H1 (cell line): Measurements from ENCODE around the gene RAD51B. TPM values are rescaled to one million over a fixed set of nuclear protein-coding genes. Genes with fewer than 3 reads are reported as not detected.

ENCODE experiments used
- CTCF ChIA-PET: fragments of 300-600 bp; sonication (Branson Sonifier 250); formaldehyde crosslinking; loops from one replicate; lab custom pipeline; 2021; ENCODE audit not compliant: partially characterized antibody; lab: Charles Lee
- POLR2A ChIA-PET: fragments of 300-600 bp; sonication (Branson Sonifier 250); formaldehyde crosslinking; loops from one replicate; lab custom pipeline; 2021; ENCODE audit warnings: inconsistent platforms; ENCODE audit not compliant: partially characterized antibody; lab: Charles Lee
- DNase-seq, 2 experiments: peaks; one replicate each; pipeline versions ENCODE4 v3.0.0 to v3.0.0-alpha.2; 2010 to 2022; ENCODE audit warnings: low spot score in 2 of 2, low read depth in 1 of 2, mixed read lengths in 1 of 2
- FAIRE-seq: peaks from 2 replicates; lab custom pipeline; 2011; peaks lifted over from hg19 to GRCh38; lab: Jason Lieb, UNC
- H2AFZ ChIP-seq: 2 replicates; pipeline ENCODE4 v1.8.1; 2012; ENCODE audit warnings: low read length, inconsistent platforms
- H2AK5ac ChIP-seq: 2 replicates; pipeline ENCODE4 v1.6.1; 2013; ENCODE audit warnings: low read depth, low read length
- H2BK120ac ChIP-seq: replicated peaks from 2 replicates; pipeline ENCODE3; 2013; ENCODE audit warnings: low read depth, low read length, inconsistent platforms
- H2BK12ac ChIP-seq: 2 replicates; pipeline ENCODE4 v1.6.1; 2013; ENCODE audit warnings: low read depth, low read length
- H2BK15ac ChIP-seq: 2 replicates; pipeline ENCODE4 v1.6.1; 2013; ENCODE audit warnings: low read length
- H2BK20ac ChIP-seq: 2 replicates; pipeline ENCODE4 v1.6.1; 2013; ENCODE audit warnings: low read length
- H2BK5ac ChIP-seq: 2 replicates; pipeline ENCODE4 v1.6.1; 2013; ENCODE audit warnings: low read depth, low read length
- H3K14ac ChIP-seq: 2 replicates; pipeline ENCODE4 v1.6.1; 2013; ENCODE audit warnings: inconsistent platforms; ENCODE audit not compliant: insufficient read length
- H3K18ac ChIP-seq: 2 replicates; pipeline ENCODE4 v1.6.1; 2013; ENCODE audit warnings: low read length; ENCODE audit errors: extremely low read depth
- H3K23ac ChIP-seq: 2 replicates; pipeline ENCODE4 v1.6.1; 2013; ENCODE audit warnings: inconsistent platforms; ENCODE audit not compliant: insufficient read length
- H3K23me2 ChIP-seq: 2 replicates; pipeline ENCODE4 v1.6.1; 2013; ENCODE audit warnings: low read depth, low read length
- H3K27ac ChIP-seq: 2 replicates; pipeline ENCODE4 v1.6.1; 2011; ENCODE audit warnings: low read depth, low read length, inconsistent platforms
- H3K27me3 ChIP-seq, 4 experiments: replicated peaks in 1 of 4; 1 replicate in 1 of 4; 2 replicates in 3 of 4; pipeline versions ENCODE4 v1.6.1 to v1.8.1; 2011 to 2013; ENCODE audit warnings: low read length in 3 of 4, mild to moderate bottlenecking in 3 of 4, inconsistent platforms in 2 of 4, mixed read lengths in 2 of 4, moderate library complexity in 1 of 4; ENCODE audit not compliant: control insufficient read depth in 3 of 4, insufficient read depth in 3 of 4; ENCODE audit errors: extremely low read depth in 1 of 4
- H3K36me3 ChIP-seq, 4 experiments: 2 replicates each; pipeline versions ENCODE4 v1.6.1 to v1.8.1; 2011 to 2013; ENCODE audit warnings: mild to moderate bottlenecking in 4 of 4, low read length in 3 of 4, moderate library complexity in 2 of 4, control low read depth in 1 of 4, inconsistent platforms in 1 of 4; ENCODE audit not compliant: insufficient read depth in 4 of 4, control insufficient read depth in 2 of 4
- H3K4ac ChIP-seq: replicated peaks from 2 replicates; pipeline ENCODE3; 2013; ENCODE audit warnings: low read length, low read depth, mixed read lengths, inconsistent platforms; ENCODE audit not compliant: insufficient read length
- H3K4me1 ChIP-seq, 4 experiments: replicated peaks in 1 of 4; 1 replicate in 1 of 4; 2 replicates in 3 of 4; pipeline versions ENCODE4 v1.6.1 to v1.8.1; 2011 to 2013; ENCODE audit warnings: low read length in 3 of 4, inconsistent platforms in 2 of 4, mixed read lengths in 1 of 4; ENCODE audit not compliant: insufficient read depth in 4 of 4, control insufficient read depth in 3 of 4
- H3K4me2 ChIP-seq, 2 experiments: 2 replicates each; pipeline versions ENCODE4 v1.6.1 to v1.8.1; 2011 to 2013; ENCODE audit warnings: low read depth in 2 of 2, low read length in 2 of 2, control low read depth in 1 of 2, inconsistent platforms in 1 of 2, mild to moderate bottlenecking in 1 of 2; ENCODE audit not compliant: insufficient read depth in 1 of 2
- H3K4me3 ChIP-seq, 4 experiments: fragments of 200-600, 300-600 bp in 1 of 4; sonication (generic), shearing (Covaris generic), sonication (Bioruptor Twin) in 1 of 4; 2 replicates each; pipeline versions ENCODE4 v1.5.1 to v1.8.1; 2011 to 2016; ENCODE audit warnings: low read length in 4 of 4, low read depth in 3 of 4, control low read depth in 2 of 4, inconsistent platforms in 2 of 4, mild to moderate bottlenecking in 2 of 4, mixed read lengths in 1 of 4, moderate library complexity in 1 of 4; ENCODE audit not compliant: insufficient read depth in 2 of 4; ENCODE audit errors: extremely low read depth in 1 of 4
- H3K56ac ChIP-seq: replicated peaks from 2 replicates; pipeline ENCODE3; 2013; ENCODE audit warnings: low read depth, mild to moderate bottlenecking, mixed read lengths, low read length, inconsistent platforms; ENCODE audit not compliant: insufficient read length
- H3K79me1 ChIP-seq: 2 replicates; pipeline ENCODE4 v1.6.1; 2013; ENCODE audit warnings: low read depth, low read length, control low read depth
- H3K79me2 ChIP-seq, 2 experiments: 2 replicates each; pipeline versions ENCODE4 v1.6.1 to v1.8.1; 2012 to 2013; ENCODE audit warnings: low read length in 2 of 2, mild to moderate bottlenecking in 2 of 2, inconsistent platforms in 1 of 2; ENCODE audit not compliant: insufficient read depth in 2 of 2, control insufficient read depth in 1 of 2
- H3K9ac ChIP-seq, 4 experiments: replicated peaks in 1 of 4; 1 replicate in 1 of 4; 2 replicates in 3 of 4; pipeline versions ENCODE4 v1.6.1 to v1.8.1; 2011 to 2013; ENCODE audit warnings: low read depth in 3 of 4, low read length in 3 of 4, control low read depth in 2 of 4, mild to moderate bottlenecking in 2 of 4, moderate library complexity in 2 of 4, inconsistent platforms in 1 of 4; ENCODE audit errors: extremely low read depth in 1 of 4
- H3K9me3 ChIP-seq, 2 experiments: 2 replicates each; pipeline versions ENCODE4 v1.6.1 to v1.8.1; 2012 to 2013; ENCODE audit warnings: mild to moderate bottlenecking in 2 of 2, moderate library complexity in 2 of 2, control low read depth in 1 of 2, inconsistent platforms in 1 of 2, low read depth in 1 of 2, low read length in 1 of 2, mixed read lengths in 1 of 2; ENCODE audit not compliant: insufficient read depth in 2 of 2
- H4K20me1 ChIP-seq, 2 experiments: replicated peaks in 1 of 2; 2 replicates each; pipeline versions ENCODE3 to v1.8.1; 2011 to 2013; ENCODE audit warnings: inconsistent platforms in 2 of 2, low read length in 2 of 2, mild to moderate bottlenecking in 1 of 2; ENCODE audit not compliant: insufficient read depth in 2 of 2, control insufficient read depth in 1 of 2
- H4K5ac ChIP-seq: 2 replicates; pipeline ENCODE4 v1.6.1; 2013; ENCODE audit warnings: low read length, low read depth, mixed read lengths, inconsistent platforms; ENCODE audit not compliant: insufficient read length
- H4K8ac ChIP-seq: 2 replicates; pipeline ENCODE4 v1.8.0; 2013; ENCODE audit warnings: mild to moderate bottlenecking, moderate library complexity, low read length, inconsistent platforms; ENCODE audit not compliant: insufficient read depth; ENCODE audit errors: extremely low read depth
- H4K91ac ChIP-seq: replicated peaks from 2 replicates; pipeline ENCODE3; 2013; ENCODE audit warnings: low read length, mixed read lengths, inconsistent platforms; ENCODE audit not compliant: insufficient read length
- ATF3 ChIP-seq: IDR thresholded peaks from 2 replicates; pipeline ENCODE4 v1.6.1; 2011; ENCODE audit warnings: low read depth, mild to moderate bottlenecking, low read length; ENCODE audit not compliant: insufficient read depth
- CHD1 ChIP-seq: IDR thresholded peaks from 2 replicates; pipeline ENCODE4 v1.6.1; 2012; ENCODE audit warnings: low read depth, low read length, improper control_type of control experiment
- GTF2F1 ChIP-seq: IDR thresholded peaks from 2 replicates; pipeline ENCODE4 v1.6.1; 2012; ENCODE audit warnings: low read depth, low read length, improper control_type of control experiment, borderline replicate concordance
- KDM1A ChIP-seq: fragments of 200-600, 300-600 bp; sonication (generic); IDR thresholded peaks from 2 replicates; pipeline ENCODE4 v1.7.1; 2016; ENCODE audit warnings: mild to moderate bottlenecking, low read length, borderline replicate concordance
- KDM4A ChIP-seq: IDR thresholded peaks from one replicate; pipeline ENCODE4 v1.7.1; 2012; ENCODE audit warnings: low read depth, mild to moderate bottlenecking, moderate library complexity, low read length, inconsistent platforms; ENCODE audit not compliant: severe bottlenecking
- NANOG ChIP-seq: IDR thresholded peaks from 2 replicates; pipeline ENCODE4 v1.6.1; 2011; ENCODE audit warnings: low read length, low read depth, mild to moderate bottlenecking, inconsistent platforms; ENCODE audit not compliant: insufficient read depth, poor library complexity, severe bottlenecking
- NRF1 ChIP-seq: IDR thresholded peaks from 2 replicates; pipeline ENCODE4 v1.6.1; 2011; ENCODE audit warnings: mild to moderate bottlenecking, low read depth, low read length, improper control_type of control experiment
- RBBP5 ChIP-seq: IDR thresholded peaks from 2 replicates; pipeline ENCODE4 v1.7.1; 2012; ENCODE audit warnings: low read depth, mild to moderate bottlenecking, inconsistent platforms, low read length, moderate library complexity, borderline replicate concordance
- RNF2 ChIP-seq: fragments of 200-900, 300-1000 bp; sonication (generic); IDR thresholded peaks from 2 replicates; pipeline ENCODE4 v1.7.1; 2016; ENCODE audit warnings: borderline replicate concordance, low read depth, mild to moderate bottlenecking, antibody characterized with exemption, low read length; ENCODE audit not compliant: poor library complexity, severe bottlenecking; ENCODE audit errors: missing control alignments
- SIX5 ChIP-seq: IDR thresholded peaks from 2 replicates; pipeline ENCODE4 v1.6.1; 2011; ENCODE audit warnings: mild to moderate bottlenecking, low read depth, low read length
- TAF1 ChIP-seq: IDR thresholded peaks from 2 replicates; pipeline ENCODE4 v1.6.1; 2011; ENCODE audit warnings: mild to moderate bottlenecking, low read depth, low read length
- TBP ChIP-seq: IDR thresholded peaks from 2 replicates; pipeline ENCODE4 v1.6.1; 2011; ENCODE audit warnings: low read depth, low read length, improper control_type of control experiment
- WGBS, 2 experiments: shearing (Covaris generic) in 1 of 2; methylation state at CpG; one replicate each; pipeline versions ENCODE4 v1.1.6 to v1.1.7; 2013 to 2015; ENCODE audit warnings: low lambda C conversion rate in 2 of 2, mixed read lengths in 2 of 2, inconsistent platforms in 1 of 2, low coverage in 1 of 2, missing lambda C conversion rate in 1 of 2; ENCODE audit not compliant: insufficient replicate concordance in 2 of 2, insufficient coverage in 1 of 2, insufficient read length in 1 of 2; ENCODE audit errors: extremely low coverage in 1 of 2, missing lambda C conversion rate in 1 of 2; 5-methylcytosine and 5-hydroxymethylcytosine counted together
- polyA plus RNA-seq, 7 experiments: library from polyadenylated mRNA; depleted of rRNA in 3 of 7; stranded (reverse) in 5 of 7; unstranded in 2 of 7; fragments of >200 nt in 5 of 7; fragments of 200-250 nt in 2 of 7; gene quantifications; 1 replicate in 5 of 7; 2 replicates in 1 of 7; 4 replicates in 1 of 7; pipeline versions ENCODE4 v1.2.1 to v1.2.3, GENCODE V29; 2011 to 2013; ENCODE audit warnings: missing spikeins in 2 of 7, mixed read lengths in 2 of 7
- total RNA-seq: library from RNA; stranded (reverse); fragmentation: NEBNext Ultra II Directional; extraction: Animal tissue kit (Norgen Biotek cat#: 25700); gene quantifications from 2 replicates; pipeline ENCODE4 v1.2.1, GENCODE V29; 2021

The RAD51B gene
- total and polyA plus RNA-seq, 2 of the 8 experiments (the other 6 are each of a cell fraction or from before 2014, with no cell fraction given) = 3.9 to 14.9 TPM

- Histone ChIP-seq H3K4me2 (no peak overlapping the region; a peak in 1 of 4 replicates), H3K56ac (no peak overlapping the region), H2AK5ac (no peak overlapping the region; the same call in 1 of the 2 replicates), H3K4ac (no peak overlapping the region), H2BK120ac (no peak overlapping the region), H4K5ac (no peak overlapping the region), H2BK12ac (no peak overlapping the region; the same call in 1 of the 2 replicates), H3K18ac (no peak overlapping the region), H3K4me1 (peaks cover 0 to 29% (median 14%) of the 10 kb centered on the region in 4 experiments; a peak in 6 of 7 replicates), H3K27ac (no peak overlapping the region), H4K20me1 (no peaks in the 10 kb centered on the region), H3K36me3 (no peaks in the 10 kb centered on the region), H3K27me3 (no peaks in the 10 kb centered on the region), H2AFZ (no peak overlapping the region), H2BK15ac (no peak overlapping the region), H4K8ac (peak overlapping the region; percentile 45), H2BK5ac (peak overlapping the region; percentile 3; the same call in 1 of the 2 replicates), H2BK20ac (no peak overlapping the region), H3K9me3 (no peaks in the 10 kb centered on the region), H3K79me2 (no peaks in the 10 kb centered on the region), H3K23me2 (no peaks in the 10 kb centered on the region), H4K91ac (peak overlapping the region; percentile 26), H3K9ac (no peak overlapping the region), H3K79me1 (no peaks in the 10 kb centered on the region), H3K23ac (no peak overlapping the region), H3K4me3 (no peak overlapping the region), H3K14ac (no peak overlapping the region)
- 87% methylated on average over 7 of the region's 8 CpGs; no CpG with 5 or more reads in 1 of the 2 experiments for WGBS, 2 experiments
- DNase-seq = no peak
- ChIA-PET POLR2A (interaction anchor here (1.4 kb wide), 1 partner anchor 498 kb away, joined by 4 read pairs; the partner anchor contains the start of gene ZFP36L1), CTCF (interaction anchor here (0.8 kb wide), 1 partner anchor 45 kb away, joined by 3 read pairs; no protein-coding TSS in a partner anchor)
- FAIRE-seq = no peak
- TF ChIP-seq NRF1 (no peak), RBBP5 (no peak), CHD1 (no peak), GTF2F1 (no peak), KDM1A (no peak), TBP (no peak), RNF2 (no peak), TAF1 (no peak), SIX5 (no peak), KDM4A (no peak), ATF3 (no peak), NANOG (no peak)
Measured at GRCh38 chr14:68295316-68295816, 475.8 kb downstream of the RAD51B start.
